NCI-H748 (cell line): ENCODE results near the gene KRT40.
A peak's percentile ranks its signal among the peaks of the same experiment; 100 is the strongest.

Source experiments
- DNase-seq: peaks from one replicate; lab custom pipeline; 2025; ENCODE audit not compliant: unreplicated experiment; lab: John Stamatoyannopoulos, UW

Gene KRT40

GRCh38 chr17:40997361-40997760 lies 13.2 kb upstream of the KRT40 start:
- no peak for DNase-seq

DNA sequence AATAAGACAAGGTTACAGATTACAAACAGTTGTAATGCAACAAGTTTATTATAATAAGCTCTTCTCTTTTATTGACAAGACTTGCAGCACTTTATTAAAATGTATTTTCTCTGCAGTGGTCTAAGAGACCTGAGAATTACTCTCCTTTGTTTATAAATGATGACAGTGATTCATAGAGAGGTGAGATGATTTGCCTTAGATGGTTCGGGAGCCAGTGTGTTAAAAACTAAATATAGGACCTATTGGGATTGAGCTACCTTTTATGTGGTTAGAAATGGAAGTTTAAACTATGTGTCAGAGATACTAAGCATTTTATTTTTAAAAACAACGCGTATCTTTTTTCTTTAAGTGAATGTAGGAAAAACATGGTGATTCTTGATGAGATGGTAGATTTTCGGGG lies 12.7 kb upstream of the KRT40 start:
- no peak for DNase-seq

DNA sequence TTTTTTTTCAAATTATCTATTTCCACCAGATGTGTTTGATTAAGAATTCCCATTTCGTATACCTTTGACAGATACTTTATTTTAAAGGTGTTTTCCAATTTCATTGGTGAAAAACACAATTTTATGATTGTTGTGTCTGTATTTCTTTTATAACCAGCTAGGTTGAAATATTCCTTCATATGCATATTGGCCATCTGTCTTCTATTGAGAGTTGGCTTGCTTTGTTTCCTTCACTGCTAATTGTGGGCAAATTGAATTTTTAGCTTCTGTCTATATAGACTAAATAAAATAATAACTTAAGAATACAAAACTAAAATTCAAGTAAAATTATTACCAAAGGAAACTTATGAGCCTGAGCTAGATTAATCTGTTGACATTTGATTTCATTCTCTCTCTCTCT lies 11.0 kb upstream of the KRT40 start:
- no peak for DNase-seq

DNA sequence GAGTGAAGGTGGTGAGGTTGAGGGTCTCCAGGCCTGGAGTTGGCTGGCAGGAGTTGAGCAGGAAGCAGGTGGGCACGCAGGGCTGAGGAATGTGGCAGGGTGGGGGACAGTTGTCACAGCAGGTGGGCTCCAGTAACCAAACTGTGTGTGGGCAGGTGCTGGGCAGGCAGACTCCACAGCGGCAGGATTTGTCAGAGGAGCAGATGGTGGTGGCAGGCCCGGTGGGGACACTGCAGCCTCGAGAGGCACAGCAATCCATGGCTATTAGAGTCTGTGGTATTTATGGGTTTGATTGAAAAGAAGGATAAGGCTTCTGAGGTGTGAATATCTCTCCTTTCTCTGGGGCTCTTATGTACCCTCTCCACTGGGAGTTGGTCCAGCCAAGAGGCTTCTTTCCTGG lies 9.7 kb upstream of the KRT40 start, which contains the start of gene KRTAP3-3:
TSS of gene KRTAP3-3 (minus strand) at position 326 of the 400 bp plus-strand sequence. CDS start at position 259, 67 bp downstream.
- peak; percentile 86 for DNase-seq

DNA sequence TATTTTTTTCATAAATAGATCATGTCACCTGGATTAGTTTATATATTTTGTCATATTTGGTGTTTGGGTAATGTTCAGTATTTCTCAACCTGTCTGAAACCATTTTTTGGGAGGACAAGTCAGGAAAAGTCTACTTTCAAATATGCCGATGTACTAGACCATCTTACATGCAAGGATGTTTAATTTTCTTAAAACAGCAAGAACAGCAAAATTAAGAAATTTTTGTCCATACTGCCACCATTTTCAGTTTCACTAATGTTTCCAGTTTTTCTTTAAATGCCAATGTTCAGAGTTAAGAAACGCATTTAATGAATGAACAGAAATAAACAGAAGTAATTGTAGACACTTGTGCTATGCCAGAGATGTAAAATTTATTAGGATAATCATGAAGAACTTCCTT lies 9.0 kb upstream of the KRT40 start:
- no peak for DNase-seq

DNA sequence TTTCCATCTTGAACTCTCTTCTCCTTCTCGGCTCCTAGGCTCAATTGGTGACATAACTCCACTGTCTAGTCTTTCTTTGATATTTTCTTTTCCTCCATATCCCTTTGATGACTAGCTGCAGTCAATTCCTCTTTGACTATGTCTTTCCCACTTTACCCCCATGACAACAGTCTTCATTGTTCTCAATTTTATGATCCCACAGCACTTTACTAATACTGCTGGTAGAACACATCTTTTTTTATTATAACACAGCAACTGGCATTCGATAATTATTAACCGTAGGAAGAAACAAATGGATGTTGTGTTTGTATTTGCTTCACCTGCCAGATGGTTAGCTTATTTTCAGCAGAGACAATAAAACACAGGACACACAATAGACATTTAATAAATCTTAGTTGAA lies 8.5 kb upstream of the KRT40 start:
- DNase-seq = peak; percentile 60

DNA sequence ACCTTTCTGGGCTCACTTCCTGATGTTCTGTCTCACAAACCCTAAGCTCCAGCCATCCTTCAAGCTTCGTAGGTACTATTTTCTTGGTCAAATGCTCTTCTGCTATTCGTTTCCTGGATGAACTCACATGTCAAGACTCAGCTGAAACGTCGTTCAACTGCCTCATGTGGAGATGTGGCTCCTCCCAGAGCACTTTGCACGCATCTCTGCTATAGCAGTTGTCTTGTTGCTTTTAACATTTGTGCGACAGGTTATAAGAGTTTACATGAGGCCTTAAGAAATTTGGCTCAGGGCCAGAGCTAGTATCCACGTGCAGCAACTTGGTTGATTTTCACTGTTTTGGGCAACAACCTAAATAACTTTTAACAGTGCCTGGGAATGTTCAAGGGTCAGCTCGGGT lies 2.8 kb upstream of the KRT40 start:
- DNase-seq = no peak

DNA sequence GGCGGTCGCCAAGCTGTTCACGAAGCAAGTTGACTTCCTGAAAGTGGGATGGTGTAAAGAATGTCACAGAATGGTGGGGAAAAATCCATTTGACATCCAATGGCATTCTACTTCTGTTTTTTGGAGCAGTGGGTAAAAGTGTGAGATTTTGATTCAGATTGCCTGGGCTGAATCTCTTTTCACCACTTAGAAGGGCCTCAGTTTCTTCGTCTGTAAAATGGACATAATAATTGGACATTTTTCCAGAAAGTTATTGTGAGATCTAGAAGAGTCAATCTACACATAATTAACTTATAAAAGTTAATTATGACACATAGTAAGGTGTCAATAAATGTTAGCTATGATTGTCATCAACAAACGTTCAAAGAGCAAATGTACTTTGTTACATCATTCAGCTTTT lies 3.0 kb downstream of the KRT40 start:
- no peak for DNase-seq

DNA sequence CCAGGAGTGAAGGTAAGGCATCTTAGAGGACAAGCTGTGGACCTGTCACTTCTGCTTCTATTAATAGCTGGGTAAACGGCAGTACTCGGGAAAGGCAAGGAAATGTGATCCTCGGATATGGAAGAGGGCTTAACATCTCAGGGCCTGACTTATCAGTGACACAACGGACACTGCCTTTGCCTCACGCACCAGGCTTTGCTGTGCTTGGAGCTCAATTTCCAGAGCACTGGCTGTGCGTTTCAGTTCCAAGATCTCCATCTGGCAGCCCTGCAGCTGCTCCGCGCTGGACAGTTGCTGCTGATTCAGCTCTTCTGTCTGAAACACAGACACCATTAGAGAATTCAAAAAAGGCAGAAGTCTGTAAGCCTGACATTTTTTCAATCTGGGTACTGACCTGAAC lies 3.5 kb downstream of the KRT40 start:
- DNase-seq = no peak

DNA sequence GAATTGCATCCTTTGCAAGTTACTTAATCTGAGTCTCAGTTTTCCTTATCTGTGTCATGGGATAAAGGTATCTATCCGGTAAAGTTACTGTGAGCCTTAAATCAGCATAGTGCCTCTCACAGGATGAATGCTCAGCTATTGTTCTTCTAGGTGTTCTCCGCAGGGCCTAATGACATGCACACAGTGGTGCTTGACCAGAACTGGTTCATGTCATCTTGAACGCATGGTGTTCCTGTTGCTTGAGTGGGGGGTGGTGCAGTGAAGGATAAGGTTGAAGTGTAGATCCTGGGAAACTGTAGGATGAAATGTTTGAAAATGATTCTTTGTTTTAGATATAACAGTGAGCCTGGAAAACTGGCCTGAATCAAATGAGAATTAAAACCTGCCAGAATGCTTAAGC lies 4.0 kb downstream of the KRT40 start:
- DNase-seq = no peak

- DNase-seq = no peak
Measured at GRCh38 chr17:40978575-40979151, 5.5 kb downstream of the KRT40 start.

DNA sequence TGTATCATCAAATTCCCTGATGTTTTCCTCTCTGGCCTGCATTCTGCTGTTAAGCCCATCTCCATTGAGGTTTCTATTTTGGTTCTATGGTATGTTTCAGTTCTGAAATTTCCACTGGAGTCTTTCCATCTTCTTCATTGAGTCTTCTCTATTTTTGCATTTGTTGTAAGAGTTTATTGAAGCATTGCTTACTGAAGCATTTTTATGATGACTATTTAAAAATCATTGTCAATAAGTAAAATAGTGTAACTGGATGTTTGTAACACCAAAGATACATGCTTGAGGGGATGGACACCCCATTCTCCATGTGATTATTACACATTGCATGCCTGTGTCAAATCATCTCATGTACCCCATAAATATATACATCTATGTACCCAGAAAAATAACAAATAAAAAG lies 8.6 kb downstream of the KRT40 start:
- DNase-seq = no peak

- no peak for DNase-seq
Measured at GRCh38 chr17:40974366-40974765, 9.8 kb downstream of the KRT40 start.

- no peak for DNase-seq
Measured at GRCh38 chr17:40967582-40967981, 16.5 kb downstream of the KRT40 start.

GRCh38 chr17:40966848-40967247 lies 17.3 kb downstream of the KRT40 start, which contains the start of gene KRT39:
TSS of gene KRT39 (minus strand) at chr17:40966948. CDS start at chr17:40966856, 92 bp downstream.
- DNase-seq = no peak

DNA sequence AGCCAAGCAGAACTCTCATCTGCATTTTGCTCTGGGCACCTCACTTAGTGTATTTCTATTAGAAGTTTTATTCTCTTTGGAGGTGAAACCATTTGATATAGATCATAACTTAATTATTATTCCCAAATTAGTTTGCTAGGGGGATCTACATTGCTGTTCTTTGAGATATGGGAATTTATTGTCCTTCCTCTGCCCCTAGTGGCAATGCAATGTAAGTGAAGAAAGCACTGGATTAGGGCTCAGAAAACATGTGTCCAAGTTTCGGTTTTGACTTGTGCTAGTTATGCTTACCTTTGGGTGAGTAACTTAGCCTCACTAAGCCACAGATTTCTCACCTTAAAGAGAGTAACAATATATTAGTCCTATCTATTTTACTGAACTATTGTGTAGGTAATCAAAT lies 20.3 kb downstream of the KRT40 start:
- DNase-seq = no peak

- DNase-seq = no peak
Measured at GRCh38 chr17:40962059-40962561, 22.0 kb downstream of the KRT40 start.

GRCh38 chr17:40961591-40961990 lies 22.5 kb downstream of the KRT40 start:
- DNase-seq = no peak

DNA sequence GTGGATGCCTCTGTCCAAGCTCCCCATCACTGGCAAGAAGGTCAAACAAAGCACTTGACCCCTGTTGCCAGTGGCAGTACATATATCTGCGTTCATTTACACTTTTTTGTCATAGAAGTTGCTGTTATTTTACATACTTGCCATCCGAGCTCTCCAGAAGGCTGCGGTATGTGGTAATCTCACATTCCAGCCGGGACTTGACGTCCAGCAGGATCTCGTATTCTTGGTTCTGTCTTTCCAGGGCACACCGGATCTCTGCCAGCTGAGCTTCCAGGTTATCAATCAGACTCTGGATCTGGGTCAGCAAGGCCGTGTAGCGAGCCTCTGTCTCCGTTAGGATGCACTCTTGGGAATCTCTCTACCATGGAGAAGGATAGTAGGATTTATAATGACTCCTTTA lies 24.0 kb downstream of the KRT40 start:
- no peak for DNase-seq

DNA sequence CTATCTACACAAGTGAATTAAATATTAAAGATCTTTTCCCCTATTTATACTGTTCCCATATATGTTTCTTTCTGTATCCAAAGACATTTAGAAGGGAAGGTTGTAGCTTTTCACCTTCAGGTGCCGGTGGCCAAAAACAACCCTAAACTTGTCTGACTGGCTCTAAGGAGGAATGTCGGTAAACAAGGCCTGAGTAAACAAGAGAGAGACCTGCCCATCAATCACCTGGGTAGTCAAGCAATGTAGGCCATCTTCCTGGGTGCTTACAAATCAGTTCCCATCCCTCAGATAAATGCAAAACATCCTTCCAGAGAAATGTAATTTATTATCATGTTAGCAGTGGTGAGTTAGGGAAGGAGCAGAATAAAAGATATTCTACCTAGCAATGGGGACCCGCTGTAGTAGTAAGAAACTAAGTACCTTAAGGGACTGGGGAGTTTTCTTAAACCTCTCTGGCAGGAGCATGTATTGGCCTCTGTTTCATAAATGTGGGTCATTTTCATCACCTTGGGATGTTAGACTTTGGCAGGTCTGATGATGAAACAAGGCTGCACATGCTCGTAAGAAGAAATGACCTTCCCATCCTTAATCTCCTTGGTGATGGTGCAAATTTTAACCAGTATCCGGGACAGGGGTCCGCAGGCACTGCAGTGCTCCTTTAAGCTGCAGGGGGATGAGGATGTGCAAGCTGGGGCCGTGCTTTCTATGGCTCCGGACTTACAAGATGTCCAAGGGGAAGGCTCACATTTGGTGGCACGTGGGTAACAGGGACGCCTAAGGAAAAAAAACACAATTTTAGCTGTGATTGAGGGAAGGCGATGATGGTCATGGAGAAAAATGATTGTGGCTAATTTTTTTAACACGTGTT lies 25.8 kb downstream of the KRT40 start:
- peak; percentile 60 for DNase-seq

GRCh38 chr17:40956401-40957254 lies 27.5 kb downstream of the KRT40 start:
- DNase-seq = no peak
